Neural crest cell (in vitro differentiated cells): ENCODE measurements around the gene ANK3. TPM values are rescaled to one million over a fixed set of nuclear protein-coding genes. Genes with fewer than 3 reads are reported as not detected.
"Not testable (repeated sequence)": the region's sequence is repeated elsewhere in the genome, so short reads cannot be mapped to it uniquely, and the experiment has no call there.

Experiments
- DNase-seq: peaks from one replicate; pipeline ENCODE4 v3.0.0; 2021; ENCODE audit warnings: low read depth, mixed read lengths, low spot score
- H3K27ac Mint-ChIP-seq: one replicate; pipeline ENCODE4 v1.8.0; 2021; ENCODE audit warnings: mild to moderate bottlenecking, mixed read lengths; ENCODE audit not compliant: unreplicated experiment
- H3K27me3 Mint-ChIP-seq: 2 replicates; pipeline ENCODE4 v1.8.0; 2021; ENCODE audit warnings: low read depth, mild to moderate bottlenecking, mixed read lengths
- H3K36me3 Mint-ChIP-seq: 2 replicates; pipeline ENCODE4 v1.8.0; 2021; ENCODE audit warnings: low read depth, mild to moderate bottlenecking, mixed read lengths
- H3K4me1 Mint-ChIP-seq: 2 replicates; pipeline ENCODE4 v1.8.0; 2021; ENCODE audit warnings: mixed read lengths
- H3K4me3 Mint-ChIP-seq: one replicate; pipeline ENCODE4 v1.8.0; 2021; ENCODE audit warnings: mild to moderate bottlenecking, mixed read lengths
- H3K9me3 Mint-ChIP-seq: 2 replicates; pipeline ENCODE4 v1.8.0; 2021; ENCODE audit warnings: mixed read lengths
- CTCF ChIP-seq: fragments of 200-600 bp; sonication (generic); conservative IDR thresholded peaks from 2 replicates; pipeline ENCODE4 v1.5.0; 2021; ENCODE audit warnings: antibody characterized with exemption, mild to moderate bottlenecking
- total RNA-seq: library from RNA; stranded (reverse); gene quantifications from 2 replicates; pipeline ENCODE4 v1.2.1, GENCODE V29; 2021

Gene ANK3
- total RNA-seq, 1 donor from 2014 or later = 45.2 TPM

GRCh38 chr10:60295028-60295937 is 94.4 kb downstream of the ANK3 start:
- H3K4me1 Mint-ChIP-seq = peaks cover 11% of the 10 kb centered on the region
- no peak overlapping the region for H3K4me3 Mint-ChIP-seq
- H3K27me3 Mint-ChIP-seq = no peaks in the 10 kb centered on the region
- no peaks in the 10 kb centered on the region for H3K36me3 Mint-ChIP-seq
- no peak for DNase-seq
- no peak overlapping the region for H3K27ac Mint-ChIP-seq
- no peaks in the 10 kb centered on the region for H3K9me3 Mint-ChIP-seq
- no peak for TF ChIP-seq CTCF

- H3K36me3 Mint-ChIP-seq = no peaks in the 10 kb centered on the region
- no peak for DNase-seq
- H3K4me1 Mint-ChIP-seq = peaks cover 5% of the 10 kb centered on the region
- no peaks in the 10 kb centered on the region for H3K27me3 Mint-ChIP-seq
- H3K27ac Mint-ChIP-seq = no peak overlapping the region
- TF ChIP-seq CTCF = no peak
- no peaks in the 10 kb centered on the region for H3K9me3 Mint-ChIP-seq
- H3K4me3 Mint-ChIP-seq = no peak overlapping the region
Observed at GRCh38 chr10:60293581-60294175, 96.0 kb downstream of the ANK3 start.

- peaks cover under 1% of the 10 kb centered on the region for H3K4me1 Mint-ChIP-seq
Observed at GRCh38 chr10:60292998-60293397, 96.7 kb downstream of the ANK3 start.

GRCh38 chr10:60292536-60292935 is 97.1 kb downstream of the ANK3 start:
- H3K36me3 Mint-ChIP-seq, DNase-seq, H3K9me3 Mint-ChIP-seq, H3K27ac Mint-ChIP-seq, H3K27me3 Mint-ChIP-seq, H3K4me1 Mint-ChIP-seq, H3K4me3 Mint-ChIP-seq: not testable (repeated sequence)

More at GRCh38 chr10:60292998-60293397, 96.7 kb downstream of the ANK3 start:
- no peak for DNase-seq
- no peak for TF ChIP-seq CTCF
- Mint-ChIP-seq H3K27ac (no peak overlapping the region), H3K36me3 (no peaks in the 10 kb centered on the region), H3K9me3 (no peaks in the 10 kb centered on the region), H3K27me3 (no peaks in the 10 kb centered on the region), H3K4me3 (no peak overlapping the region)

GRCh38 chr10:60291344-60291930 is 98.2 kb downstream of the ANK3 start:
- Mint-ChIP-seq H3K36me3 (no peaks in the 10 kb centered on the region), H3K4me3 (no peak overlapping the region), H3K9me3 (no peaks in the 10 kb centered on the region), H3K27me3 (no peaks in the 10 kb centered on the region), H3K27ac (peak overlapping the region; percentile 74), H3K4me1 (no peaks in the 10 kb centered on the region)
- no peak for TF ChIP-seq CTCF
- no peak for DNase-seq
